ENCODE measurements around the gene PPP2R5E.

The PPP2R5E gene

DNA sequence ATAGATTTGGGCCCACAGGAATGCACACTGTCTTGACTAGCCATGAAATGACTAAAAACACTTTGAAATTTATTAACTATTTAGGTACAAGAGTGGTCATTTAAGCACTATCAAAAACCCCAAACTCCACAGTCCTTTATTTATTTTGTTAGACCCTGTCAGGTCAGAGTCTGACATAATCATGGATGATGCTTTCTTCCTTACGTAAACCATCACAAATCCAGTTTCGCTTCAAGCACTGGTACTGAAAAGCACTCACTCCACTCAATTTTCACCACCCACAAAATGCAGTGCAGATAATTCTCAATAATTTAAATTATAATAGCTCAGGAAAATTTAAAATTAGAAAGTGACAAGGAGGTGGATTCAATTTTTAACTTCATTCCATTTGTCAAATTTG is 25.8 kb downstream of the PPP2R5E start:
- no peak for DNase-seq

DNA sequence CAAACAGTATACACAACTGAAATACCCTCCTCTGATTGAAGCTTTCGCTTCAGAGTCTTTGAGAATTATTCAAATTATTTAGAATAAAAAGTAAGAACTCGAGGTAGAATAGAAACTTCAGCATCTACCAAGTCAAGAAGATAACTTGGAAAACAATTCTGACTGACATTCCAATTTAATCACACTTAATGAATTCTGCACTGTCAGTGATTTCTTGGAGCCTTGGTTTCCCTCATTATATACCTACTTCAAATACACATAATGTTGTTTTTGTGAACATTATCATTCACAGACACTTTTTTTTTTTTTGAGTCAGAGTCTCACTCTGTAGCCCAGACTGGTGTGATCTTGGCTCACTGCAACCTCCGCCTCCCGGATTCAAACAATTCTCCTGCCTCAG is 27.9 kb downstream of the PPP2R5E start:
- no peak for DNase-seq

DNA sequence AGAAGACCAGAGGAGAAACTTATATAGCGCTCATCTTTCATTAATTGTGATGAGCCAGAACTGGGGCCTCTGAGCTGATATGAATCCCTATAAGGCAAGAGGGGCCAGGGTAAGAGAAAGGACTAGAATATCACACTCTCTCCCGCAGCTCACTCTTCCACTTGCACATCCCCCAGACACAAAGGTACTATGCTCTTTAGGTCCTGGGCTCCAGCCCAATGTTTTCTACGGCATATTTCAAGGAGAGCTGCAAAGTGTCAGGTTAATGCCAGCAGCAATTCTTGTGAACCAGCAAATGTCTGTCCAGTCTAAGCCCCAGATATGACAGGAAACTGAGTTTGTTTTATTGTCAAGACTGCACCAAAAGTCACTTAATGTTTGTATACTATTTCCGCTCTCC is 29.4 kb downstream of the PPP2R5E start:
- DNase-seq: no peak

DNA sequence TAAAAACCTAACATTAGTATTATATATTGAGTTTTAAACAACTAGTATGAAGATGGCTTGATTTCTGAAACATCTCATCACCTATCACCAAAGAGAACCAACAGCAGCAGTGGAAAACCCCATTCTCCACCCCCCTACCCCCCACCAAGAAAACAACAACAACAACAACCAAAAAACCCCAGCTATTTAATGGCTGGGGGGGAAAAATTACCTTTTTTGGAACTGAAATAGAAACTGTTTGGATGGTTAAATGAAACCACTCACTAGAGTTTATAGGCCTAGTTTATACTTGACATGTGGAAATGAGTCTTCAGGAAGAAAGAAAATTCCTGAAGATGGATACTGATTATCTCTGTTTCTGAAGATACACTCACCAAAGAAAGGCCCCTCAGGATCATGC is 30.3 kb downstream of the PPP2R5E start:
- no peak for DNase-seq

DNA sequence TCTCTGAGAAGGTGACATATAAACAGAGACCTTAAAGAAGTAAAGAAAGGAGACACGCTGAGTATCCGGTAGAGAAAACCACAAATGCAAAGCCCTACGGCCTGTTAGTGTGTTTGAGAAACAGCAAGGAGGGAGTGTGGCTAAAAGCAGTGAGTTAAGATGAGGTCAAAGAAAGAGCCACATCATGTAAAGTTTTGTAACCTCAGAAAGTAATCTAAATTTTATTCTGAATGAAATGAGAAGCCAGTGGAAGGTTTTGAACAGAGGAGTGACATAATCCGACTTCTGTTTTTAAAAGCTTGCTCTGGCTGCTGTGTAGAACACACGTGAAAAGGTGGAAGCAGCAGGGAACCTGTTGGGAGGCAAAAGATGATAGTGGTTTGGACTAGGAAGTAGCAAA is 32.6 kb downstream of the PPP2R5E start:
- no peak for DNase-seq

DNA sequence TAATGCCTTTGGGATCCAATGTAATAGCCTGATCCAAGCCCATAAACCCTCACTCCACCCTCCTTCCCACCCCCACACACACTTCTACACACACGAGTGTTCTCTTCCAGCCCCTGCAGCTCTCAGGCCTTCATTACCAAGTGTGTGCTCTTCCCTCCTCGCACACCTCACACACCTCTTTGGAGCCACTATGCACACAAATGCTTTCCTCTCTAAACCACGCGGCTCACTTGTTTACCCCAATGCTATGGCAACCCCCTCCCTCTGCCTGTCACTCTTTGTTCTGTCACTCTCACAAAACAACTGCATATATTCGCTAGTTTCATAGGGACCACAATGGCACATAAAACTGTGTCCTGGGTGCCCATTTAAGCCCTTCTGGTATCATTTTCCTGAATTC is 35.1 kb downstream of the PPP2R5E start:
- DNase-seq: no peak

DNA sequence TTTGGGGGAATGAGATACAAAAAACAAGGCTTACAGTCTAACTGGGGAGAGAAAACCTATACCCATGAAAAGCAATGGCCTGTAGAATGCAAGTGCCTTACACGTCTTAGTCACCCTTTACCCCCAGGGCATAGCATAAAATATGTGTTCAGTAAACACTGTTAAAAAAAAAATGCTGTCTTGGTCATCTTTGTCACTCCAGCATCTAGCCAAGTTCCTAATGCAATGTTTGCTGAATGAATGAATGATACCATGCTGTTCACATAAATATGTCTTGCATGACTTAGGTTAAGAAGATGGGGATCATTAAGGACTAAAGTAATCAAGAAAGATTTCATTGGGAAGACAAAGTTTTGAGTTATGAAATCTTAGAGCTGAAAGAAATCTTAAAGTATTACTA is 38.5 kb downstream of the PPP2R5E start:
- no peak for DNase-seq

DNA sequence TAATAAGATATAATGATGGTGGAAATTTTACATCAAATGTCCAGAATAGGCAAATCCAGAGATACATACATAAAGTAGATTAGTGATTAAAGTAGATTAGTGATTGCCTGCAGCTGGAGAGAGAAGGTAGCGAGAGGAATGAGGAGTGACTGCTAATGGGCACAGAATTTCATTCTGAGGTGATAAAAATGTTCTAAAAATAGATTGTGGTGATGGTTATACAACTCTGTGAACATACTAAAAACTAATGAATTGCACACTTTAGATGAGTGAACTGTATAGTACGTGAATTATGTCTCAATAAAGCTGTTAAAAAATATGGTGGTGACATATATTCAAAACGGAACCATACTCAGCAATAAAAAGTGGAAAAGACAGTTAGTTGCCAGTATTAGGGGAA is 41.7 kb downstream of the PPP2R5E start:
- DNase-seq: no peak

DNA sequence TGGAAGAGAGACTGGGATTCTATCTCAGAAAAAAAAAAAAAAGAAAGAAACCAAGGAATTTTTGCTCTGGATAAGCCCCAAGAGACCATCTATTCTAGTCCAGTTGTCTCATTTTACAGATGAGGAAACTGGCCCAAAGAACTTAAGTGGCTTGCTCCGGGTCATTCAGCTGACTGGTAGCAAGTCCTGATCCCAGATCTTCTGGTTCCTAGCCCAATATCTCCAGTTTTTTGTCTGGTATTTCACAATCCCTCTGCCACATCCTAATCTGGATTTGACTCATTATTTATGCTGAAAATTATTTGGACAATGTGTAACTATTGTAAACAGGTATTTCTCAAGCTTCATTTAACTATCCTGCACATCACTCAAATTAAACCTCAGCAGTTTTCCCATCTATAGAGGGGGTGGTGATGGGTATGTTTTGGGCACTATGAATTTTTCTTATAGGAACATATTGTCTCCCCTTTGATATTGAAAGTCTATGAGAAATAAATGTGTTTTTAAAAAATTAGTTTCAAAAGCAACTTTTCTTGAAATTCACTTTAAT is 43.4 kb downstream of the PPP2R5E start:
- DNase-seq: no peak

DNA sequence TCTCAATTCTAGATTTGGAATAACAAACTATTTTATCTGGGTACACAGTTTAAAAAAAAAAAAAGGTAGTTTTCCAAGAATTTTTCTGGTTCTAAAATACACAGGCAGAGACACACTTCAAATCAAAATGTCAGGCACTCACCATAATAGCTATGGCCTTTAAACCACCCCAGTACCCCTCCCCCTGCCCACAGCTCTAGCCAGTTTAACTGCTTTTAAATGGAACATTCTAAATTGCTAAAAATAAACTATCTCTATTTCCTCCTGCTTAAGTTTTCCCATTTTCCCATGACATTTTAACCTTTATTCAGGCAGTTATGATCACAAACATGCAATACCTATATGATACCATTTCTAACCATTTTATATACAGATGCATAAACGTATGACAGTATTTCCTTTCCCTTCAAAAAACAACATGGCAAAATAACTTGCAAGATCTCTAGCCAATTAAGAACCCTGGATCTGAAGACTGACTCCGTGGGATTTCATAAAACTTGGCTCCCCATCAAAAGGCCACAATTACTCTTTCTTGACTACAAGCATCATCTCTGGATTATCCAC is 46.3 kb downstream of the PPP2R5E start:
- DNase-seq: no peak

DNA sequence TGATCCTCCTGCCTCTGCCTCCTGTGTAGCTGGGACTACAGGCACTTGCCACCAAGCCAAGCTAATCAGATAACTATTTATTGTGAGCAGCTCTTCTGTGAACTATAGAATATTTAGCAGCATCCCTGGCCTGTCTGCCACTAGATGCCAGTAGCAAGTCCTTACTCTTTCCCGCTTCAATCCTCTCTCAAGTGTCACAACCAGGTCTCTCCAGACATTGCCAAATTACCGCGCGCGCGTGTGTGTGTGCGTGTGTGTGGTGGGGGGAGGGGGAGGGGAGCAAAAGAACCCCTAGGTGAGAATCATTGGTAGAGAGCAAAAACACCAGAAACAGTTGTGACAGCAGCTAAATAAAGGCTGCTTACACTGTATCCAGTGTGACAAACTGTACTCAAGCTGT is 49.9 kb downstream of the PPP2R5E start:
- no peak for DNase-seq

DNA sequence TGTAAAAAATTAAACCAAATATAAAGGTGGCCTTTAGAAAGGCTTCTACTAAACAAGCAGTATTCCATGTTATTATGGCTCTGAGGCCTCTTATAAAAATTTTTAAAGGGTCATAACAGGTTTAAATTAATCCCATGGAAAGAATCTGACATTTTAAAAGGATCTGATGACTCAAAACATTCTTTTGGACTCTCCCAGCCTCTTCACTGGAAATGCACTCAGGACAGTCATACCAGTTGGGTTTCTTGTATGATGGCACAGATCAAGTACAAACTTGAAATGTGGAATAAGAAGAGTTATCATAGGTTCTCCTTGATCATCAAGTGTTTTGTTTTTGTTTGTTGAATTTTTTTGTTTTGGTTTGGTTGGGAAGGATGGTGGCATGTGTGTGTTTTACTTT is 50.8 kb downstream of the PPP2R5E start:
- no peak for DNase-seq

DNA sequence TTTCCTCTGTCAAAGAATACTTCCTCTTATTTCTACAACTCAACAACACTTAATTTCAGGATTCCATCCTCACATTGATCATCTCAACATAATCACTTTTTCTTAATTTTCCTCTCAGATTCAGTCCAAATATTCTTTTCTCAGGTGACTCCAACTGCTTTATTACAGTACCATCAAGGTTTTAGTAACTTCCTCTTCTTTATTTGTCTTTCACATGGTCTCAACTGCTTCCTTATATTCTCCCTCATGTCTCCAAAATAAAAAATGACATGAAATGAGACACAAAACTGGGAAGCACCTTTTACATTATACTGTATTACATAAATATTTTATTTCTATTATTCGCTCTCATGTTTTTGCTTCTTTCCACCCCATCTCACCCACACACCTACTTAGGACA is 55.5 kb downstream of the PPP2R5E start:
- no peak for DNase-seq

DNA sequence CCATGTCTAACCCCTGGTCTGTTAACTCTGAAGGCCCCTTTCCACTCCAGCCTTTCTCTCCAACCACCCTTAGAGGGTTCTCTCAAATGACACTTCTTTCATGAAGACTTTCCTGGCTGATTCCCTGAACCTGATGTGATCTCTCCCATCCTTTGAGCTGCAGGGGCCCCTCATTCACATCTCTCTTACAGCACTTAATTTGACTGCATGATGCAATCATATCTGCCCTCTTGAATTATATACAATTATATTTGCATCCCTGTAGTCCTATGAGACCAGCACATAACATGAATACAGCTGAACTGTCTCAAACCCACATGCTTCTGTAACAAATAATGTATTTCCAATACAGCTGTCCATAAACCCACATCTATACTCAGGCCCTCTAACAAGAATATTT is 56.4 kb downstream of the PPP2R5E start:
- DNase-seq: no peak

DNA sequence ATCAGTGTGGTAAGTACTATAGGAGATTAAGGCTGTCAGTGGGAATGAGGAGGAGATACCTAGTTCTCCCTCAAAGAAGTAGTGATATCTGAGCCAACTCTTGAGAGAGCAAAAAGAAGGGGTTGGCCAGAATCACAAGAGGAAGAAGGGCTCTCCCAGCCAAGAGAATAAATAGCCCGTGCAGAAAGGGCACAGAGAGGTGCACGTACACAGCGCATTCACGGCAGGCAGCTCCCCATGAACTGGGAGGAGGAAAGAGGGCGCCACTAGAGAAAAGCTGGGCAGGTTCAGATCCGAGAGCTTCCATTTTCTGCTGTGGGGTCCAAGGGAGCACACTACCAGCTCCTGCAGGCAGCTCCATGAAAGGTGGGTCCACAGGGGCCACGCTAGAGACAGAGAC is 59.9 kb downstream of the PPP2R5E start:
- no peak for DNase-seq

DNA sequence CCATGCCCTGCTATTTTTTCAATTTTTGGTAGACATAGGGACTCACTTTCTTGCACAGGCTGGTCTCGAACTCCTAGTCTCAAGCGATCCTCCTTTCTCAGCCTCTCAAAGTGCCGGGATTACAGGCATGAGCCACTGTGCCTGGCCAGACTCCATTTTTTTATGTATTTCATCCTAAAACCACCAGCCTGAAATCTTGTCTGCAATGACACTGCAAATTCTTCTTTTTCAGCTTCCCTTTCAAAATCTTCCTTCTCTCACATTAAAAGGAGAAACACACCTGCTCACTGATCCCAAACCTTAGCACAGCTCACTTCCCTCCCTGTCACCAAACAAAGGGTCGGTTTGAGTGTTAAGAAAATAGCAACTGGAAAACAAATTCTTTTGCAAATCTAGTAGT is 62.6 kb downstream of the PPP2R5E start:
- DNase-seq: no peak

DNA sequence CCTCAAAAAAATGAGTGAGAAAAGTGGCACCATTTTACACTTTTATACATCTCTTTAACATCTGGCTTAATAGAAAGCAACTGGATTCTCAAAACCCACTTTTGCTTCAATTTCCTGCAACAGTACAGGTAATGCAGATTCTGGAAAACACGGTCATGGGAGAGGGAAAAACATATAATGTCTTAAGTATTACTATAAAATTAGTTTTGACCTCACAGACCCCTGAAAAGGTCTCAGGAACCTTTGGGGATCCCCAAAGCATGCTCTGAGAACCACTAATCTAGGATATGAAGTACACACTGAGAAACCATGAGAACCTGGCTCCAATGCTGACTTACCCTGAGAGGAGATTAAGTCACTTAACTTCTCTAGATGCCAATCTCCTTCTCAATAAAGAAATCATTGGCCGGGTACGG is 64.7 kb downstream of the PPP2R5E start:
- DNase-seq: no peak

DNA sequence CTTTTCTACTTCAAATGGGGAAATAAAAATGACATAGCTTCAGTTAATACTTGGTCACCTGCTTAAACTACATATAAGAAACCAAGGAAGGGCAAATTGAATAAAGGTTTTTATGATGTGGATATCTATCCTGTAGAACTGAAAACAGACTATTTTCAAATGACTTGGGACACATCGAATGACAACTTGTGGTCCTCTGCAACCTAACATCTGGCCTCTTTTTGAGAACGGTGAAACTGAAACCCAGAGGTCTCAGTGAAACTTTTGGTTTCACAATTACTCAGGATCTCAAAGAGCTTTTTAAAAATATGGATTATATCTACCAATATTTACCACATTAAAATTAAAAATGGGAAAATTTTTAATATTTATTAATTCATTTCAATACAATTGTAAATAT is 65.2 kb downstream of the PPP2R5E start:
- DNase-seq: no peak

DNA sequence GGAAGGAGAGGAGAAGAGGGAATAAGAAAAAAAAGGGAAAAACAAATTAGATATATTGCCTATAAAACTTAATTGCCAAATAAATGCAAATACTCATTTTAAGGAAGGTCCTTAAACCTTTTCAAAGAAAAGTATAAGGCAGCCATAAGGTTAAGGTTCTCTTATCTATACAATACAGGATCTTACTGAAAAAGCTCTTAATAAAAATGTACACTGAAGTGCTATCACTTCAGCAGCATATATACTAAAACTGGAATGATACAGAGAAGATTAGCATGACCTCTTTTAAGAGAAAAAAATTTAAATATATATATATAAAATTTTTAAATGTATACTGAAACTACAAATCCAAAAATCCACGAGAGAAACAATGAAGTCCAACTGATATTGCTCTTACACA is 65.6 kb downstream of the PPP2R5E start:
- no peak for DNase-seq

DNA sequence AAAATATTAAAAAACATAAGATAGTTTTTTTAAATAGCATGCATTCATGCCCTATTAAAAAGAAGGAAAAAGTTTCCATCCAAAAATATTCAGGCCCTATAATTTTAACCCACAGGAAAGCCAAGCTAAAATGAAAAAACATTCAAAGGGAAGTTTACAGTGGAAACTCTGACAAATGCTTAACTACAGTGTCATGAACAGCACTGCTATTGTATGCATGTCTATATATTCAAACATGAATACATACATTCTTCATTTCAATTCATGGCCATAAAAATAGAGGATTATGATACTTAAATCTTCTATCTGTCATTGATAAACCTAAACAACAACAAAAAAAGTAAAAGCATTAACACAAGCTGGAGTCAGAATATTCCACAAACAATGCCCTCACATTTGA is 67.4 kb downstream of the PPP2R5E start:
- DNase-seq: no peak

DNA sequence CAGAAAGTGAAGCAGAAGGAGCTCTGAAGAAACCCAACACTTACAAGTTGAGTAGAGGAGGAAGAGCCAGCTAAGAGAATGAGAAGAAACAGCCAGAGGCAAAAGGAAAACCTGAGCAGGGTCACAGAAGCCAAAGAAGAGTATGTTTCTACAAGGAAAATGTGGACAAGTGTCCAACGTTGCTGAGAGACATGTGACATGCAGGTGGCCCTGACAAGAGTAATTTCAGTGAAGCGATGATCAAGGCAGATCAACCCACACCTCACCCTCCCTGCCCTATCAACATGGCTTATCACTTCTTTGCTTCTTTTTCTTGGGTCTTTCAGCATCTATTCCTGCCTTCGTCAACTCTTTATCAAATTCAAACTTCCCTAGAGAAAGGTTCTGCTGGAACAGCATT is 68.3 kb downstream of the PPP2R5E start:
- no peak for DNase-seq

DNA sequence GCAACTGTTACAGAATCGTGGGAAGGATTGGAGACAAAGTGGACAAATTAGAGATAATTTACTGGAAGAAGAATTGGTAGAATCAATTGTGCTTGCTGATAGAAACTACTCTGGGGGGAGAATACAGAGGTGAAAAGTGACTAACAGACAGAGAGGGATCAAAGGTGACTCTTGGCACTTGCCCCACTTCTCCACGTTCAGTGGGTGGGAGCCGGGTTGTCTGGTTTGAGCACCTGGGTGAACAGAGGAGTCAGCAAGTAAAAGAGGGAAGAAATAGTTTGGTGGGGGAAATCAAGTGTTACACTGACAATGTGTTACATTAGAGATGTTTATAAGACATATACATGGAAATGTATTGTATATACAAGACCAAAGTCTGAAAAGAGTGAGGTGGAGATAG is 69.1 kb downstream of the PPP2R5E start:
- DNase-seq: no peak

DNA sequence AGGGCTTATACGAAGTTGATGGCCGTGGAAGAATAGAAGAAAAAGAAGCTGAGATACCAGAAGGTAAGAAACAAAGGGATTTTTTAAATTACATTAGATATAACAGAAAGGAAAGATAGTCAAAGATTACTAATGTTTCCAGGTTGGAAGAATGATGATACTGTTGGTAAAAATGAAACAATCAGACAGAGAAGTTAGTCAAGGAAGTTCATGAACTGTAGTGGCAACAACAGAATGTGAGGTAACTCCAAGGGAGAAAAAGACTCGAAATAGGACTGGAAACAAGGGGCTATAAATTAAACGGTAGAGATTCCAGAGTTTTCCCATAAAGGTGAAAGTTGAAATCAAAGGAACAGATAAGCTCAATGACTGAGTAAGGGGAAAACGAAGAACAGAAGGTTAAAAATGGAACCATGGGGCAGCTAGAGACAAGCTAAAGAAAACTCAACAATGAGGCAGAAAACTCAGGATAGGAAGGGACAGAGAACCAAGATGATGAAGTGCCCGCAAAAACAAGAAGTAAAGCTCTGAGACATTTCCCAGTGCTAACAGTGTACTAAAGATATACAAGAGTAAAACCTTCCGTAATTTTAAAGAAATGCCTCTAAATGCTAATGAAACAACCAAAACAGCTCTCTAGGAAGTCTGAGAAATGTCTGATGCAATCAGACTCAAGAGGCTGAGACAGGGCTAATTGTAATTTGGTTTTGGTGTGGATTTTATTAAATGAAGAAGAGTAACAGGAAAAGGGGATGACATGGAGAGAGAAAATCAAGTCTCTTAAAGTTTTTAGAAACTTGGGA is 70.0 kb downstream of the PPP2R5E start:
- DNase-seq: no peak

DNA sequence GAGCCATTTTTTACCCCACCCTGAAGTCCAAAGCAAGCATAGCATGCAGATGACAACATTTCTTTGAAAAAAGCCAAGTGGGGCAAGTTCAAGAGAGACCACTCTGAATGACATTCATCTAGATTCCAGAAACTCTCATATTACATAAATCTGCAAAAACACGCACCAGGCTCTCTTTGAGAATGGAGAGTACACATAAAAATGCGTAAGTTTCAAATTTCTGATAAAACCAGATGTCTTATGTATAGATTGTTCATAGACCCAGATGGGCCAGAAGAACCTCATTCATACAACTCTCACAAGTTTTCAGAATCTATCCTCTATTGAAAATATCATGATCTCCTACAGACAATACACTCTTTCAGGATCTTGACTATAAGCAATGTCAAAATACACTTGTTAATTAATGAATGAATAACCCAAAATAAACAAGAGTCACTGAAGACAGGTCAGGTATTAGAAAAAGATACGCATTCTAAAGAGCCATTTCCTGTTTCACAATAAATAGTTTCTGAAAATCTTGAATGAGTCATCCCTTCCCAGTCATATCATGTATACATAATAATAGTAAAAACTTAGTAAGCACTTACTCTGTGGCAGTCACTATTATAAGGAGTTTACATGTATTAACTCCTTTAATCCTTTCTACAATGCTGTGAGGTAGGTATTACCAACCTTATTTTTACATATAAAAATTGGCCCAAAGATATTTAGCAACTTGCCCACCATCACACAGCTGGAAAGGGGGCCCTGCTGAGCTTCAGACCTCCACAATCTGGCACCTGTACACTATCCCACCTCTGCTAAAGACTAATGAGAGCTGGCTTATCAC is 72.0 kb downstream of the PPP2R5E start:
- DNase-seq: no peak

Data from cortex of kidney (tissue), 1 donor.